CD4-positive, alpha-beta T cell treated with Interleukin-15 for 1 hour (primary cell): Measurements from ENCODE around the gene NT5DC4.

Experiments used
- DNase-seq: peaks from one replicate; pipeline ENCODE4 v3.0.0-alpha.2; 2020

NT5DC4 gene

GRCh38 chr2:112757265-112757664, 36.4 kb downstream of the NT5DC4 start:
- peak; percentile 39 for DNase-seq

DNA sequence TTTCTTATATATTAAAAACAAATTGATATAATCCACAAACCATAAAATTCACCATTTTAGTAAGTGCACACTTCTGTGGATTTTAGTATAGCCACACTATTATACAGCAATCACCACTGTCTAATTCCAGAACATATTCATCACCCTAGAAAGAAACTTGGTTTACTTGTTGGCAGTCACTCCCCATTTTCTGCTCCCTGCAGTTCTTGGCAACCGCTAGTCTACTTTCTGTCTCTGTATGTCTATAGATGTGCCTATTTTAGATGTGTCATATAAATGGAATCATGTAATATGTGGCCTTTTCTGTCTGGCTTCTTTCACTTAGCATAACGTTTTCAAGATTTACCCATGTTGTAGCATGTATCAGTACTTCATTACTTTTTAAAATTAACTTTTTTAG, 37.9 kb downstream of the NT5DC4 start:
- DNase-seq, result no peak

DNA sequence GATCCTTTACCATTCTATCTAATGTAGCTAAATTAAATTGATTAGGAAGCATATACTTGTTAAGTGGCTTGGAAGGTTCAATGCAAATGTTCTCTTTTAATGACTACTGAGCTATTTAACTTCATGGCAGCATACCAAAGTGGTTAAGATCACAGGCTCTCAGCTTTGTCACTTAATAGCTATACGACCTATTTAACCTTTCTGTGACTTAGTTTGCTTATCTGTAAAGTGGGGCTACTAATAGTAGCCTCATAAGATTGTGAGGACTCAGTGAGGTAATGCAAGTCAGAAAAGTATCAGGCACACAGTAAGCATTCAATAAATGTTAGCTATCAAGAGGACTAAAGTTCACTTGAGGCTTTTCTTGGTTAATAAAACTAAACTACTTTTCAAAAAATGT, 39.3 kb downstream of the NT5DC4 start:
- DNase-seq, result no peak

DNA sequence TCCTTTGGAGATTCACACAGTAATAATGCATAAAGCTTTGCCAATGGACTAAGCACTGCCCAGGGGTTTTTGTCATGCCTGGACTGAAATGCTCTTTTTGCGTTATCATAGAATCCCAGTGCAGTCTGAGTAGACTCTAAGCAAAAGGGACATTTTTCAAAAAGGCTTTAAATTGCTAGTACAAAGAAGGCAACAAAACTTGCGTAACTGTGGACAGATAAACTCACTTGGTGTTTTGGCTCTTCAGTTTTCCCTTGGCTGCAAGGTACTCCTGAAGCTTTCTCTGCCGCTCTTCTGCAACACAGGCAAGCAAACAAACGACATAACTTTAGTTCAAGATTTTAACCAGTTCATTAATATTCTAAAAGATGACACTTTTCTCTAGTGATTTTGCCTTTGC, 41.5 kb downstream of the NT5DC4 start:
- DNase-seq, result no peak

GRCh38 chr2:112764071-112765044, 43.5 kb downstream of the NT5DC4 start, which contains the start of gene CKAP2L:
CKAP2L (minus strand) TSS chr2:112764609; CDS start chr2:112764598, 11 bp downstream.
- DNase-seq, result peak; percentile 95

GRCh38 chr2:112765251-112765650, 44.4 kb downstream of the NT5DC4 start:
- DNase-seq, result no peak

GRCh38 chr2:112767693-112768330, 47.0 kb downstream of the NT5DC4 start:
- no peak for DNase-seq

GRCh38 chr2:112768432-112768831, 47.6 kb downstream of the NT5DC4 start:
- DNase-seq, result no peak

DNA sequence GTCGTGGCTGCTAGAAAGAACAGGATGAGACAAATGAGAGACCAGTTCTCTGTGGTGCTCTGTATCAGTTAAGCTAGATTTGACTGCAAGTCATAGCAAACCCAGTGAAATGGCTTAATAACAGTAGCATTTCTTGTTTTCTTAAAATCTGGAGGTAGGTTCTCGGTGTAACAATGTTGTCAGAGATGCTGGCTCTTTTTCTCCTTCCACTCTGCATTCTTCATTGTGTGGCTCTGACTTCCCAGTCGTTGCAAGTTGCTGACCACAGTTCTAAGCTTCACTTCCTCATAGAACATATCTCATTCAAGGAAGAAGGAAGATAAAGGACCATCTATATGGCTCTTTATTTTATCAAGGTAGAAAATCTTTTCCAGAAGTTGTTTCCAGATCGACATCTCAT, 51.5 kb downstream of the NT5DC4 start:
- DNase-seq, result no peak

- DNase-seq, result no peak
Observed at GRCh38 chr2:112772911-112773475, 52.2 kb downstream of the NT5DC4 start.

- DNase-seq, result no peak
Observed at GRCh38 chr2:112773556-112773955, 52.7 kb downstream of the NT5DC4 start.

DNA sequence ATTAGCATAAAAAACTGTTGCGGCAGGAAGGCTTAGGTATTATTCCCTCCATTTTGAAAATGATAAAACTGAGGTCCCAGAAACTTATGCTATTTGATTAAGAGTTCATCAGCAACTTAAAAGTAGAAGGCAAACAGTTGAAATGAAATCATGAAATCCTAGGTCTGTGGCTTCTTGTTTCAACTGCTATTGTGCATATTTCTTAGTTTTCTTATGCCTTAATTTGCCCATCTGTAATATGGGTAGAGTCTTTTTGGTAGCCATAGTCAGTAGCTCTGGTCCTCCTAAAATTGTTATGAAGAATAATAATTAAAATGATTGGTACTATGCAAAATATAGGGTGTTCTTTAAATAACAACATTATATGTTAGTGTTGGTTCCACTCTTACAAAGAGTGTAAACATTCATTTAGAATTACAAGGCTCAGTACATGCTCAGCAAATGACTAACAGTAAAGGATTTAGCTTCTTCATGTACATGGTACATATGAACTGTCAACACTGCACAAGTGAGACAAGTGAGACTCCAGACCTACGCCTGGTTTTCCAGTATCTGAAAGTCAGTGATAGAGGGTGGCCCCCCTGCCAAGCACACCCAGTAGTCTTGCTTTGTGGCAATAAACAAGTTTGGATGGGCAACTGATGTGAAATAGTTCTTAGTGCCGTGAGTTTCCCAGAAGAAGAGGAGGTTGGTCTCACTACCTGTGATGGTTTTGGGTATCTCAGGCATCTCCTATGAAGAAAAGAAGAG, 53.9 kb downstream of the NT5DC4 start:
- no peak for DNase-seq

GRCh38 chr2:112776113-112776512, 55.3 kb downstream of the NT5DC4 start:
- no peak for DNase-seq

DNA sequence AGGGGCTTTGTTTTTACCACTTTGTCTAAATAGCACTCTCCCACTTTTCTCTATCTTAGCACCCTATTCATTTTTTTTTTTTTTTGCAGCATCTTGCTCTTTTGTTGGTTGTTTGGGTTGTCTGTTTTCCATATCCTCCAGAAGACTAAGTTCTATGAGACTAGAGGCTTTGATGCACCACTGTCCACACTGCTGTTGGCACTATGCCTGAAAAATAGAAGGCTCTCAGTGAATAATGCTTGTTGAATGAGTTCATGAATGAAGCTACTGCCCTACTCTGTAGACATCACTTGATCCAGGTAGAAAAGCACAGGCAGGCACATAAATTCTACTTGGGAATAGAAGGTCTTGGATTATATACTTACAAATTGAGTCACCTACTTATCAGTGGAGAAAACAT, 56.2 kb downstream of the NT5DC4 start:
- DNase-seq, result no peak

DNA sequence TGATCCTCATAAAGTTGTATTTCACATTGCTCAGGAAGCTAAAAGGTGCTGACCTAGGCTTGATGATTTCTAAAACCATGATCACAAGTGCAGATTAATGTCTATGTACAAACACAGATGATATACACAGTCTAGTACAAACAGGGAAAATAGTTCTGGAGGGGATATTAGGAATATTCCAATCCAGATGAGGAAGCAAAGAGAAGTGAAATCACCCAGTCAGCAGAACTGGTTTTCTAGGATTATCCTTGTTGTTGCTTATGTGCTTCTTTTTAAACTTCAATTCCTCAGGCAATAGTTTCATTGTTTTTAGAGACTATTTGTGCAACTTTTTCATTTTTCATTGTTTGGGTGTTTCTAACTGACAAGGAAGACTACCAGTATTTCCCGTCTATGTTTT, 58.8 kb downstream of the NT5DC4 start:
- no peak for DNase-seq

GRCh38 chr2:112782234-112782799, 61.5 kb downstream of the NT5DC4 start:
- no peak for DNase-seq

DNA sequence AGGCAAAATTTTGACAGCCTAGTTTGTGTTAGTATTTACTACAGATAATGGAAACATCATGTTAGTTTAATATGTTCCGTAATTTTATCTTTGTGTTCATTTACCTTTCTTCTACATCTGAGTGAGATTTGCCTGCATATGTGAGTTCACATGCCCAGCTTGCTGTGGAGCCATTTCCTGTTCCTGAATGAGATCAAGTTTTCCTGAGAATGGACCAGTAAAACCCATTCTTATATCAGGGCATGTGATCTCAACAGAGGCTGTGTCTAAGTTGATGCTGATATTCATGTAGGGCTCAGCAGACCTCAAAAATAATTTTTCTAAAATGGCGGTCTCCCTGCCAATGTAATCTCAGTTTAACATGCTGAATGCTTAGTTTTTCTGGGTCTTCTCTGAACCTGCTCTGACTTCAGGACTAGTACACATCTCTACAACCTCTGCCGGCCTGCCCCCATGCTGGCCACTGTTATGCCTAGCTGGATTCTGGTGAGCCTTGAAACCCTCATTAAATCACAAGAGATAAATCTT, 62.4 kb downstream of the NT5DC4 start:
- DNase-seq, result no peak

DNA sequence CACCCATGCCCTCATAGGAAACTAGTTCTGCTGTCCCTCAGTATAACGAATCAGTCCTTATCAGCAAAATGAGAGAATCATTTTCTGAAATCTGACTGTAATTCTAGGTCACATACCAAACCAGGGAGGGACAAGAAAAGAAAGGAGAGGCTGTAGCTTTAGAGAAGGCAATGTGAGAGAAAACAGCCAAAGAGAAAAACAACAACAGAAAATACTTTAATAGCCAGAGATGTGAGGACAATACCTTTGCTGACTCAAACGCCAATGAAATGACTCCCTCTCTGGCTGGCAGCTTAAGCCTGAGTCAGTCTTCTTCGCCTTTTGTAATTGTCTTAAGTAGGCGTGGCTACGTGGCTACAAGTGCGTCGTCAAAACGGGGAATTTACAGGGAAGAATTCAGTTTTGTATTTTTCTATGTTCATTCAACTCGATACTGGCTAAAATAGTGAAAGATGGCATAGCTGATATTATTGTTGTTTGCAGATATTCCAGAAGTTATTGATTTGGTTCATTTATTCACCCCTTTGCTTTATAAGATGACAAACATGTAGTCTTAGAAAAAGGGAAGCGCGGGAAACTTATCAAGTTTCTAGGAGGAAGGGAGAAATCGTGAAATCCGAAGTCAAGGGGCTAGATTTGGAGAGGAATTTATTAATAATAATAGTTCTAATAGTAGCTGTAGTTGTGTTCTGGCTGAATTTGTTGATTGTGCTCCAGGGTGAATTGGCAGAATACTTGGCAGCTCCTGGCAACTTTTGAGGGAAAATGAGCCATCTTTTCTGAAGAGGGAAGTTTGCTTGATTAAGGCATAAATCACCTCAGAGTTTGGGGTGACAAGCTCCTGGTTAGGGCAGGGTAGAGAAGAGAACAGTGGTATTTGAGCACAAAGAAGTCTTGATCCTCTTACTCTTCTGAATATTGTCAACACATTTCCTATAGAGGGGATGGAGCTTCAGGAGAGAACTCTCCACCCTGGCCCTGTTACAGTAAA, 63.7 kb downstream of the NT5DC4 start, which contains the start of gene IL1A:
Gene IL1A, minus strand, starts transcription at position 295 of the 991 bp plus-strand sequence. CDS start 723 bp downstream, outside the sequence.
- DNase-seq, result peak; percentile 56

- no peak for DNase-seq
Observed at GRCh38 chr2:112787294-112787693, 66.5 kb downstream of the NT5DC4 start.

DNA sequence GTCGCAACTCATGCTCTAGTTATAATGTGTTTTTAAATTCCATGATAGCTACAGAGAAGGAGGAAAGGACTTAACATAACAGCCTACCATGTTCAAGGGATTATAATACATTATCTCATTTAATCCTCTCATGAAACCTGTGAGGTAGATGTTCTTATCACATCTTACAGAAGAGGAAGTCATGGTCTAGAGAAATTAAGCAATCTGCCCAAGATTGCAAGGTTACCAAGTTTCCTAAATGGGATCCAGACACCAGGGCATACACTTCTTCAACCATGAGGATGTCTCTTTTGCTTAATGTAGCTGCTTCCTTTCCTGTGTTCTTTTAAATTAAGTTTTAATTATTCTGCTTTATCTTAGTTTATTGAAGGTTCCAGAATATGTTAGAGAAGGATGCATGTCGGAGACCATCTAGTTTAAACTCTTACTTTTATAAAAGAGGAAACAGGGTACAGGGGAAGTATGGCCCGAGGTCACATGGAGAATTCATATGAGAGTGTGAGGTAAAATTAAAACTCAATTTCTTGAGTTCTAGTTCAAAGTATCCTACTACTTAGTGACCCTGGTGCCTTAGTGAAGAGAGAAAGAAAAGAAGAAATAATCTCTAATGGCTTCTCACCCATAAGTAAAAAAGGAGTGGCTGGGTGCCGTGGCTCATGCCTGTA, 67.0 kb downstream of the NT5DC4 start:
- no peak for DNase-seq
